IMR-90 (cell line): Measurements from ENCODE around the gene PTPRN2. TPM values are rescaled to one million over a fixed set of nuclear protein-coding genes. Genes with fewer than 3 reads are reported as not detected.

ENCODE experiments used
- ATAC-seq: fragments of 200-7000 bp; cut with Tn5 transposase; 2 replicates; pipeline ENCODE4 v1.9.1; 2020; ENCODE audit warnings: low read depth, mild to moderate bottlenecking, moderate library complexity
- BruUV-seq: library from RNA; stranded (reverse); fragments of 400-500 nt; replicated peaks from 2 replicates; lab custom pipeline; 2021; lab: Mats Ljungman, UMichigan
- CTCF ChIA-PET: fragments of 300-600 bp; formaldehyde crosslinking; extraction: SDS; loops from one replicate; lab custom pipeline; 2021; ENCODE audit warnings: antibody characterized with exemption; lab: Yijun Ruan, JAX
- POLR2A ChIA-PET: fragments of 300-600 bp; sonication (Branson Sonifier 250); formaldehyde crosslinking; loops from one replicate; lab custom pipeline; 2022; ENCODE audit warnings: antibody characterized with exemption; ENCODE audit not compliant: unreplicated experiment; lab: Charles Lee
- DNase-seq: peaks from one replicate; pipeline ENCODE4 v3.0.0; 2013
- H2AFZ ChIP-seq: replicated peaks from 2 replicates; pipeline ENCODE3; 2013; ENCODE audit warnings: low read length, mild to moderate bottlenecking; ENCODE audit not compliant: poor library complexity
- H2AK5ac ChIP-seq: 2 replicates; pipeline ENCODE4 v1.6.1; 2013; ENCODE audit warnings: low read depth, low read length, inconsistent platforms
- H2AK9ac ChIP-seq: replicated peaks from 2 replicates; pipeline ENCODE3; 2013; ENCODE audit warnings: mild to moderate bottlenecking, low read depth, low read length, moderate library complexity; ENCODE audit not compliant: poor library complexity
- H2BK120ac ChIP-seq: 2 replicates; pipeline ENCODE4 v1.6.1; 2013; ENCODE audit warnings: low read depth, low read length, inconsistent platforms
- H2BK15ac ChIP-seq: 3 replicates; pipeline ENCODE4 v1.6.1; 2013; ENCODE audit warnings: low read depth, low read length, inconsistent platforms
- H2BK20ac ChIP-seq: 2 replicates; pipeline ENCODE4 v1.6.1; 2013; ENCODE audit warnings: low read depth, mild to moderate bottlenecking, inconsistent platforms, low read length, moderate library complexity
- H2BK5ac ChIP-seq: 2 replicates; pipeline ENCODE4 v1.6.1; 2013; ENCODE audit warnings: mild to moderate bottlenecking, low read depth, low read length, inconsistent platforms; ENCODE audit not compliant: poor library complexity, severe bottlenecking
- H3K14ac ChIP-seq: replicated peaks from 2 replicates; pipeline ENCODE4 v1.6.1; 2013; ENCODE audit warnings: low read depth, low read length, inconsistent platforms
- H3K18ac ChIP-seq: 2 replicates; pipeline ENCODE4 v1.6.1; 2013; ENCODE audit warnings: low read depth, low read length, control low read depth
- H3K23ac ChIP-seq: 2 replicates; pipeline ENCODE4 v1.6.1; 2013; ENCODE audit warnings: low read depth, low read length, inconsistent platforms
- H3K27ac ChIP-seq: 2 replicates; pipeline ENCODE4 v1.5.1; 2013; ENCODE audit warnings: mild to moderate bottlenecking, control low read depth, low read length; ENCODE audit not compliant: insufficient read depth
- H3K27me3 ChIP-seq: 2 replicates; pipeline ENCODE4 v1.6.1; 2013; ENCODE audit warnings: low read length; ENCODE audit not compliant: control insufficient read depth, insufficient read depth
- H3K36me3 ChIP-seq: 2 replicates; pipeline ENCODE4 v1.6.1; 2013; ENCODE audit warnings: low read length, mixed read lengths; ENCODE audit not compliant: control insufficient read depth, insufficient read depth
- H3K4ac ChIP-seq: 2 replicates; pipeline ENCODE4 v1.6.1; 2013; ENCODE audit warnings: low read depth, low read length, inconsistent platforms
- H3K4me1 ChIP-seq: 2 replicates; pipeline ENCODE4 v1.6.1; 2013; ENCODE audit warnings: low read length, mixed read lengths; ENCODE audit not compliant: control insufficient read depth, insufficient read depth
- H3K4me2 ChIP-seq: 2 replicates; pipeline ENCODE4 v1.6.1; 2013; ENCODE audit warnings: low read depth, mild to moderate bottlenecking, control low read depth, low read length, moderate library complexity
- H3K4me3 ChIP-seq: 2 replicates; pipeline ENCODE4 v1.5.1; 2013; ENCODE audit warnings: low read depth, mild to moderate bottlenecking, control low read depth, low read length, moderate library complexity; ENCODE audit not compliant: insufficient read depth
- H3K56ac ChIP-seq: 2 replicates; pipeline ENCODE4 v1.6.1; 2013; ENCODE audit warnings: low read length, inconsistent platforms; ENCODE audit not compliant: insufficient read depth; ENCODE audit errors: extremely low read depth
- H3K79me1 ChIP-seq, 2 experiments: 2 replicates each; pipeline ENCODE4 v1.6.1; 2013; ENCODE audit warnings: low read length in 2 of 2, inconsistent platforms in 1 of 2, low read depth in 1 of 2
- H3K9ac ChIP-seq: 2 replicates; pipeline ENCODE4 v1.6.1; 2013; ENCODE audit warnings: low read depth, low read length, control low read depth
- H3K9me1 ChIP-seq: 2 replicates; pipeline ENCODE4 v1.6.1; 2013; ENCODE audit warnings: low read length, inconsistent platforms; ENCODE audit not compliant: insufficient read depth
- H3K9me3 ChIP-seq: 2 replicates; pipeline ENCODE4 v1.6.1; 2013; ENCODE audit warnings: low read length; ENCODE audit not compliant: control insufficient read depth, insufficient read depth
- H4K20me1 ChIP-seq: 2 replicates; pipeline ENCODE4 v1.6.1; 2013; ENCODE audit warnings: low read length, inconsistent platforms; ENCODE audit not compliant: insufficient read depth
- H4K5ac ChIP-seq: 2 replicates; pipeline ENCODE4 v1.6.1; 2013; ENCODE audit warnings: mild to moderate bottlenecking, low read depth, low read length, control low read depth
- H4K8ac ChIP-seq, 2 experiments: 2 replicates each; pipeline ENCODE4 v1.6.1; 2013; ENCODE audit warnings: low read depth in 2 of 2, low read length in 2 of 2, control low read depth in 1 of 2, inconsistent platforms in 1 of 2
- H4K91ac ChIP-seq: 2 replicates; pipeline ENCODE4 v1.6.1; 2013; ENCODE audit warnings: low read depth, low read length, inconsistent platforms; ENCODE audit not compliant: insufficient read depth
- BHLHE40 ChIP-seq: fragments of 150-350 bp; IDR thresholded peaks from 2 replicates; pipeline ENCODE4 v1.6.1; 2016; ENCODE audit warnings: mild to moderate bottlenecking, low read depth, low read length
- CEBPB ChIP-seq: IDR thresholded peaks from 2 replicates; pipeline ENCODE4 v1.6.1; 2012; ENCODE audit warnings: low read depth, low read length, improper control_type of control experiment
- CHD1 ChIP-seq: IDR thresholded peaks from 2 replicates; pipeline ENCODE4 v1.6.1; 2012; ENCODE audit warnings: low read depth, low read length, improper control_type of control experiment
- FOS ChIP-seq: fragments of 150-350 bp; IDR thresholded peaks from 2 replicates; pipeline ENCODE4 v1.6.1; 2016; ENCODE audit warnings: low read depth, low read length
- MAFK ChIP-seq: IDR thresholded peaks from 2 replicates; pipeline ENCODE4 v1.6.1; 2012; ENCODE audit warnings: low read depth, low read length, improper control_type of control experiment
- MAZ ChIP-seq: IDR thresholded peaks from 2 replicates; pipeline ENCODE4 v1.6.1; 2012; ENCODE audit warnings: low read depth, mild to moderate bottlenecking, low read length, improper control_type of control experiment, moderate library complexity, borderline replicate concordance
- MXI1 ChIP-seq: IDR thresholded peaks from 2 replicates; pipeline ENCODE4 v1.6.1; 2012; ENCODE audit warnings: low read depth, mild to moderate bottlenecking, low read length, moderate library complexity, borderline replicate concordance
- NFE2L2 ChIP-seq: fragments of 150-350 bp; IDR thresholded peaks from 2 replicates; pipeline ENCODE4 v1.6.1; 2016; ENCODE audit warnings: low read depth, mild to moderate bottlenecking, low read length
- POLR2A ChIP-seq: IDR thresholded peaks from 2 replicates; pipeline ENCODE4 v1.6.1; 2012; ENCODE audit warnings: mild to moderate bottlenecking, low read depth, low read length
- RAD21 ChIP-seq: IDR thresholded peaks from 2 replicates; pipeline ENCODE4 v1.6.1; 2012; ENCODE audit warnings: low read length, improper control_type of control experiment
- RCOR1 ChIP-seq: IDR thresholded peaks from 2 replicates; pipeline ENCODE4 v1.6.1; 2012; ENCODE audit warnings: mild to moderate bottlenecking, low read length, improper control_type of control experiment; ENCODE audit not compliant: insufficient replicate concordance
- RFX5 ChIP-seq: IDR thresholded peaks from 2 replicates; pipeline ENCODE4 v1.8.0; 2012; ENCODE audit warnings: low read depth, mild to moderate bottlenecking, low read length, moderate library complexity
- SMC3 ChIP-seq: fragments of 150-350 bp; IDR thresholded peaks from 2 replicates; pipeline ENCODE4 v1.6.1; 2016; ENCODE audit warnings: low read depth, mild to moderate bottlenecking, antibody characterized with exemption, low read length, moderate library complexity
- WGBS, 2 experiments: methylation state at CpG; one replicate each; pipeline versions ENCODE4 v1.1.5 to v1.1.7; 2013; ENCODE audit warnings: missing lambda C conversion rate in 2 of 2; ENCODE audit not compliant: insufficient read length in 1 of 2; ENCODE audit errors: extremely low coverage in 2 of 2; 5-methylcytosine and 5-hydroxymethylcytosine counted together
- dilution Hi-C: fragments of 300-500 bp; cut with HindIII; formaldehyde crosslinking; loops from one replicate; pipeline ENCODE4 v1.14.3; 2018; ENCODE audit warnings: low sequenced_read_pairs; ENCODE audit not compliant: unreplicated experiment
- in situ Hi-C: fragments of 300-500 bp; cut with MboI; formaldehyde crosslinking; loops from 3 replicates; pipeline ENCODE4 v1.14.3; 2019; ENCODE audit warnings: low sequenced_read_pairs, inconsistent platforms, mixed read lengths
- intact Hi-C: fragments of 100-400 bp; cut with micrococcal nuclease; formaldehyde crosslinking; loops from 2 replicates; pipeline ENCODE4 v1.10.0; 2022
- polyA plus RNA-seq, 3 experiments: library from polyadenylated mRNA; depleted of rRNA; stranded (reverse); fragments of >200 nt; gene quantifications; 2 replicates each; pipeline ENCODE4 v1.2.3, GENCODE V29; 2012; ENCODE audit warnings: low replicate concordance in 1 of 3
- total RNA-seq: library from RNA; depleted of rRNA; stranded (reverse); fragments of >200 nt; gene quantifications from 2 replicates; pipeline ENCODE4 v1.2.3, GENCODE V29; 2012
- TF ChIP-seq, protein P1 (sequence below): conservative IDR thresholded peaks from 2 replicates; pipeline ENCODE4 v1.5.1; 2012; ENCODE audit warnings: mild to moderate bottlenecking, low read depth, low read length, improper control_type of control experiment
- TF ChIP-seq, protein P2 (sequence below): fragments of 150-350 bp; IDR thresholded peaks from 2 replicates; pipeline ENCODE4 v1.6.1; 2016; ENCODE audit warnings: low read depth, mild to moderate bottlenecking, low read length, moderate library complexity, borderline replicate concordance
- TF ChIP-seq, protein P3 (sequence below): fragments of 150-350 bp; IDR thresholded peaks from 2 replicates; pipeline ENCODE4 v1.6.1; 2017; ENCODE audit warnings: mild to moderate bottlenecking, antibody characterized with exemption, low read length, low read depth

PTPRN2 gene
- total and polyA plus RNA-seq, 2 of the 4 experiments (the other 2 are of a cell fraction) = 0.03 TPM; not detected in 1

DNA sequence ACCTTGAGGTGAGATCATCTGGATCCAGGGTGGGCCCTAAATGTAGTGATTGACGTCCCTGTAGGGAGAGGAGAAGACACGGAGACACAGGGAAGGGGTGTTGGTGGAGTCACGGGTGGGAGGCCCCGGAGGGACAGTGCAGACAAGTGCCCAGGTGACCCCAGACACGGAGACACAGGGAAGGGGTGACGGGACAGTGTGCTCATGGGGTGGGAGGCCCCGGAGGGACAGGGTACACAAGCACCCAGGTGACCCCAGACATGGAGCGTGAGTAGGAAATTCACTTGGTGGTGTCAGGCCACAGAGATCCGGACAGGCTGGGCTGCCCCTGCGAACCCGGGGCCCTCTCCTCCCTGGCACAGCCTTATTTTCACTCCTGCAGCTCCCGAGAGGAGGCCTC is 176.9 kb downstream of the PTPRN2 start:
- intact Hi-C loops = no loop called here
- TF ChIP-seq NFE2L2 = no peak
- no peak for TF ChIP-seq POLR2A
- TF ChIP-seq, protein P1, sequence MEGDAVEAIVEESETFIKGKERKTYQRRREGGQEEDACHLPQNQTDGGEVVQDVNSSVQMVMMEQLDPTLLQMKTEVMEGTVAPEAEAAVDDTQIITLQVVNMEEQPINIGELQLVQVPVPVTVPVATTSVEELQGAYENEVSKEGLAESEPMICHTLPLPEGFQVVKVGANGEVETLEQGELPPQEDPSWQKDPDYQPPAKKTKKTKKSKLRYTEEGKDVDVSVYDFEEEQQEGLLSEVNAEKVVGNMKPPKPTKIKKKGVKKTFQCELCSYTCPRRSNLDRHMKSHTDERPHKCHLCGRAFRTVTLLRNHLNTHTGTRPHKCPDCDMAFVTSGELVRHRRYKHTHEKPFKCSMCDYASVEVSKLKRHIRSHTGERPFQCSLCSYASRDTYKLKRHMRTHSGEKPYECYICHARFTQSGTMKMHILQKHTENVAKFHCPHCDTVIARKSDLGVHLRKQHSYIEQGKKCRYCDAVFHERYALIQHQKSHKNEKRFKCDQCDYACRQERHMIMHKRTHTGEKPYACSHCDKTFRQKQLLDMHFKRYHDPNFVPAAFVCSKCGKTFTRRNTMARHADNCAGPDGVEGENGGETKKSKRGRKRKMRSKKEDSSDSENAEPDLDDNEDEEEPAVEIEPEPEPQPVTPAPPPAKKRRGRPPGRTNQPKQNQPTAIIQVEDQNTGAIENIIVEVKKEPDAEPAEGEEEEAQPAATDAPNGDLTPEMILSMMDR = no peak
- TF ChIP-seq RFX5 = no peak
- TF ChIP-seq, protein P2, sequence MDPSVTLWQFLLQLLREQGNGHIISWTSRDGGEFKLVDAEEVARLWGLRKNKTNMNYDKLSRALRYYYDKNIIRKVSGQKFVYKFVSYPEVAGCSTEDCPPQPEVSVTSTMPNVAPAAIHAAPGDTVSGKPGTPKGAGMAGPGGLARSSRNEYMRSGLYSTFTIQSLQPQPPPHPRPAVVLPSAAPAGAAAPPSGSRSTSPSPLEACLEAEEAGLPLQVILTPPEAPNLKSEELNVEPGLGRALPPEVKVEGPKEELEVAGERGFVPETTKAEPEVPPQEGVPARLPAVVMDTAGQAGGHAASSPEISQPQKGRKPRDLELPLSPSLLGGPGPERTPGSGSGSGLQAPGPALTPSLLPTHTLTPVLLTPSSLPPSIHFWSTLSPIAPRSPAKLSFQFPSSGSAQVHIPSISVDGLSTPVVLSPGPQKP = no peak
- TF ChIP-seq, protein P3, sequence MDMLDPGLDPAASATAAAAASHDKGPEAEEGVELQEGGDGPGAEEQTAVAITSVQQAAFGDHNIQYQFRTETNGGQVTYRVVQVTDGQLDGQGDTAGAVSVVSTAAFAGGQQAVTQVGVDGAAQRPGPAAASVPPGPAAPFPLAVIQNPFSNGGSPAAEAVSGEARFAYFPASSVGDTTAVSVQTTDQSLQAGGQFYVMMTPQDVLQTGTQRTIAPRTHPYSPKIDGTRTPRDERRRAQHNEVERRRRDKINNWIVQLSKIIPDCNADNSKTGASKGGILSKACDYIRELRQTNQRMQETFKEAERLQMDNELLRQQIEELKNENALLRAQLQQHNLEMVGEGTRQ = no peak
- no peak for TF ChIP-seq MAFK
- TF ChIP-seq BHLHE40 = no peak
- TF ChIP-seq SMC3 = no peak
- TF ChIP-seq CEBPB = no peak
- no peak for TF ChIP-seq FOS
- TF ChIP-seq MXI1 = no peak
- no peak for TF ChIP-seq CHD1
- TF ChIP-seq MAZ = no peak
- no peak for TF ChIP-seq RAD21
- no peak for TF ChIP-seq RCOR1
- Histone ChIP-seq H2BK5ac (no peak overlapping the region), H2BK15ac (no peak overlapping the region), H2AK9ac (no peak overlapping the region), H4K8ac (no peak overlapping the region), H3K27me3 (no peaks in the 10 kb centered on the region), H3K36me3 (no peaks in the 10 kb centered on the region), H3K4me1 (no peaks in the 10 kb centered on the region), H3K14ac (no peak overlapping the region), H3K79me1 (no peaks in the 10 kb centered on the region), H3K18ac (no peak overlapping the region), H2AFZ (no peak overlapping the region), H2BK20ac (no peak overlapping the region), H3K27ac (no peak overlapping the region), H4K91ac (no peak overlapping the region), H3K56ac (no peak overlapping the region), H2BK120ac (no peak overlapping the region), H3K23ac (no peak overlapping the region), H3K9me1 (no peaks in the 10 kb centered on the region), H4K5ac (no peak overlapping the region), H3K4ac (no peak overlapping the region), H3K4me2 (no peak overlapping the region), H3K4me3 (no peak overlapping the region), H3K9me3 (peaks cover 46% of the 10 kb centered on the region), H4K20me1 (no peaks in the 10 kb centered on the region), H3K9ac (no peak overlapping the region), H2AK5ac (no peak overlapping the region)
- DNase-seq = no peak
- dilution Hi-C loops = no loop called here
- in situ Hi-C loops = no loop called here
- 52% methylated on average over 8 of the region's 12 CpGs; no CpG with 5 or more reads in 1 of the 2 experiments for WGBS, 2 experiments
- ChIA-PET CTCF (no interaction called here), POLR2A (no interaction called here)
- no TSS peak for BruUV-seq
- ATAC-seq = no peak
